Suppressor macrophage treated with lipopolysaccharide for 1 hour (primary cell): ENCODE measurements around the gene IGSF9B.
A peak's percentile ranks its signal among the peaks of the same experiment; 100 is the strongest.

Source experiments
- DNase-seq, 3 donors: peaks; one replicate each; pipeline ENCODE4 v3.0.0-alpha.2; 2020 to 2022

IGSF9B gene

GRCh38 chr11:133984828-133985227 is 28.1 kb upstream of the IGSF9B start:
- no peak for DNase-seq

DNA sequence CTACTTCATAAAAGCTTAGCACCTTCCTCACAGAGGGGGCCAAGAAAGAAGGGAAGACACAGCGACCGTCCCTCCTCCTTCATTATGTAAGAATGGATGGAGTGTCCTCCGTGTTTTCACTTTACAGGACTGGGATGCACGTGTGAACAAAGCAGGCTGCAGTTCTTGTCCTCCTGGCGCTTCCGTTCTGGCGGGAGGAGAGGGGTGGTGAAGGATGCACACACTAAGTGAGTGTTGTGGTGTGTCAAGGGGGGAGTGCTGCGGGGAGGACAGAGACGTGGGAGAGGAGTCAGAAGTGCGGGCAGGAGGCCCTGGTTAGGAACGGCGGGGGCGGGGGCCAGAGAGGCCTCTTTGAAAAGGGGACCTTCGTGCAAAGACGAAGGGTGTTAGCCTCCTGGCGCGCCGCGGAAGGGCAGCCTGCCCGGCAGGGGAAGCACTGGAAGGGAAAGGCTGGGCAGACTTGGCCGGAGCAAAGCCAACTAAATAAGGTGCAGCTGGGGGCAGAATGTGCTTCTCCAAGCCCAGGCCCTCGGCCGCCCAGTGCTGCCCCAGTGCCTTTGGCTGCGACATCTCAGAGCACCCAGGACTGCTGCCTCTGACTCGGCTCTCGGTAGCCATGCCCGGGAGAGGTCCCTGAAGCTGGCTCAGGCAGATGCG is 27.0 kb upstream of the IGSF9B start:
- DNase-seq: no peak

DNA sequence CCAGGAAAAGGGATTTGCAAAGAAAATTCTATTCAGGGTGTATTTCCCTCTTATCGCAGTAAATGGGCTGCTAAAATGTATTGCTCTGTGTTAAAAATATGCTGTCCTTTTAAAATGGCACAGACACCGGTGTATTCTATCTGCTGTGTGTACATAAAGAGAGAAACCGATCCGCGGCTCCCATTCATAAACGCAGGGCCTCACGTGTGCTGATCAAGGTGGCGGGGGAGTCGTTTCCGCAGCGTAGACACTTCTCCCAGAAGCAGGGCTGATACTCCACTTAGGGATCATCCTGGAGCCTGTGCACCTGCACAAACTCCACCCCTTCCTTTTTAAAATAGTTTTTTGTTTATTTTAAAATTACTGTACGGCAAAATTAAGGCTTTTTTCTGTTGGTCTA is 26.1 kb upstream of the IGSF9B start:
- DNase-seq: no peak

DNA sequence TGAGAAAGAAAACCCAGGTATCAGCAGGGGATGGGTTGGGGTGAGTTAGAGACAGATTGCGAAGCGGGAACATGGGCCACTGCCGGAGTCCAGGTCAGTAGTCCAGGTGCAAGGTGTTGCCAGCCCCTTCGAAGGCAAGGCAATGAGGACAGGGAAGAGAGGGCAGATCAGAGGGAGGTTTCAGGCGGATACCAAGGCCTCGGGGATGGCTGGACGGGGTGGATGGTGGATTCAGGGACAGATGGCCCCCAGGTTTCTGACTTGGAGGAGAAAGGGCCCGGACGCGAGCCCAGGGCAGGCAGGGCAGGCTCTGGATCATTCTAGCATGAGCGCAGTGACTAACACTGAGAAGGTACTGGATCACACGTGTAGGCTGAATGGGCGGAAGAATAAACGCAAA is 25.4 kb upstream of the IGSF9B start:
- DNase-seq: no peak

DNA sequence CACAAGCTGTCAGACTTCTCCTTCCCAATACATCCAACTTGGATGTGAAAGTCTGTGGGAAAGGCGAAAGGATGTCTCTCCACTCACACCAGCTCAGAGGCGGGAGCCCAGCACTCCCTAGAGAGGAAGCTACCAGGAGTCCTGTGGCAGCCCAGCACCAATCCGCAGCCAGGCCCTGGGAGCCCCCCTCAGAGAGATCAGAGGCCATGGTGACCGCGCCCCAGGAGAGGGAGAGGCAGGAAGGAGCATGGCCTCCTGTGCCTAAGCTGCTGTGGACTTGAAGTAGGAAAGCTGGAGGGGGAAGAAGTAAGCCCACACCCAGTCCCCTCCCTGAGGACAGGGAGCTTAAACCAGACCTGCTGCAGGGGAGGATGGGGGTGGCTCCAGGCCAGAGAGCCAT is 24.4 kb upstream of the IGSF9B start:
- DNase-seq: no peak

- no peak for DNase-seq
Measured at GRCh38 chr11:133980665-133981064, 23.9 kb upstream of the IGSF9B start.

DNA sequence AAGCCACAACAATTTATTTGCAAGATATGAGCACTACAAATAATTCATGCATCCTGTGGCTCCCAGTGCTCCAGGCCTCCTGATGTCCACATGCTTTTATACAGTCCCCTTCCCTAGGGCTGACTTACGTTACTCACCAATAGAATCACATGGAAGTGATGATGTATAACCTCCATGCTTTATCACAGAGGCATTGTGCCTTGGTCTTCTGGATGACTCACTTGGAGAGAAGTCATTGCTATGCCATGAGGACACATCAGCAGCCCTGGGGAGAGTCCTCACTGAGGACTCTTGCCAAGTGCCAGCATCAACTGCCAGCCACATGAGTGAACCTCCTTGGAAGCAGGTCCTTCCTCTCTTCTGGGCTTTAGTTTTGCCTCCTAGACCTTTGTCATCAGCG is 22.0 kb upstream of the IGSF9B start:
- DNase-seq: peak in 1 of 3 donors; percentile 22

DNA sequence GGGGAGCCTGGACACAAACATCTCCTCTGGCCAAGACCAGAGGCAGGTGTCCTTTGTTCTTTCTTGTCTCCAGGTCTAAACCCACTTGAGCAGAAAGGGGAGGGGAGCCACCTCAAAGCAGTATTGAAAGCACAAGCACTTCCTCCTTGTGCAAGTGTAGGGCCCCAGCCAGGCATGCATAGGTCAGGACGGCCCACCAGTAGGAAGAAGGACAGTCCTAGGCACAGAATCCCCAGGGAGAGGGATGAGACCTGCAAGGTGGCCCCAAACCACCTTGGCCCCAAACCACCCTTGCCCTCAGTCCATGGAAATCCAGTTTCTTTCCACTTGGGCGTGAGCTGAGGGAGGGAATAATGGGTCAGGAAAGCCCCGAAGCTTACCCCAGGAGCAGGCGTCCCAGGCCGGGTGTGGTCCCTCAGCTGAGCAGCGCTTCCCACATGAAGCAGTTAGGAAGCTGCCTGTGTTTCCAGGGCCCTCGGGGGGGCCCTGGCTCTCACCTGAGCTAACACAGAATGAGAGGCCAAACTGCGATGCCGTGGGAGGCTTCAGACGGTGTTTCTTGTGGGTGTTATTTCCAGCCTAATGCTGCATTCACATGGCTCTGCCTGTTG is 20.4 kb upstream of the IGSF9B start:
- DNase-seq: no peak

- no peak for DNase-seq
Measured at GRCh38 chr11:133975488-133975849, 18.7 kb upstream of the IGSF9B start.

- no peak for DNase-seq
Measured at GRCh38 chr11:133974836-133975487, 18.2 kb upstream of the IGSF9B start.

GRCh38 chr11:133971881-133972280 is 15.1 kb upstream of the IGSF9B start:
- DNase-seq: no peak

DNA sequence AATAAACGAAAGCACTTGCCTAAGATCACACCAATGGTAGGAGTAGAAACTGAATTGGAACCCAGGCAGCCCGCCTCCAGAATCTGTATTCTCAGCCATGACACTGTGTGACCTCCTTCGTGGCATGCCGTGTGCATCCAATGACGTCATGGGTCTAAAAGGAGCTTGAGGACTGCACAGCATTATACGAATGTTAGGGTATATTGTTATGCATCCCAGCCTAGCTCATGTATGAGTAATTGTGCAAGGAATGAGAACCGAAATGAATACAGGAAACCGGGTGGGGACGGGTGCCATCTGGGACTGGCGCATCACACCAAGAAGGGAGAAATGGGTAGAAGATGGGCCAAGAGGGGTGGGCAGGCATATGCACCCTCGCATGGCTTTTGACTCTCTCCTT is 12.3 kb upstream of the IGSF9B start:
- no peak for DNase-seq

DNA sequence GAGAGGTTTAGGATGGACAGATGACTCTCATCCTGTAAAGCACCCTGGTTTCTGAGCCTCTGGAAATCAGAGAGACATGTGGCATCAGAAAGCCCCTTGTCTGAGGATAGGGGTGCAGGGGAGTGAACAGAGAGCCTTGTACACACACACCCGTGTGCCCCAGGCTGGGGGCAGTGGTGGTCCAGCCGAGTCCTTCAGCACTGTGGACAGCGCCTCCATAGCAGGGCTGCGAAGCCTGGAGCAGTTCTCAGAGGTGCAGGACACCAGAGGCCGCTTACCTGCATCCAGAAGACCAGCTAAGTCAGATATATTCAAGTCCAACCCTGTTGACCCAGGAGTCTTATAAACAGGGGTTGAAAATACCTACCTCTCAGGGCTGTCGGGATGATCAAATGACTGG is 11.5 kb upstream of the IGSF9B start:
- DNase-seq: no peak

GRCh38 chr11:133967599-133968238 is 11.0 kb upstream of the IGSF9B start:
- no peak for DNase-seq

DNA sequence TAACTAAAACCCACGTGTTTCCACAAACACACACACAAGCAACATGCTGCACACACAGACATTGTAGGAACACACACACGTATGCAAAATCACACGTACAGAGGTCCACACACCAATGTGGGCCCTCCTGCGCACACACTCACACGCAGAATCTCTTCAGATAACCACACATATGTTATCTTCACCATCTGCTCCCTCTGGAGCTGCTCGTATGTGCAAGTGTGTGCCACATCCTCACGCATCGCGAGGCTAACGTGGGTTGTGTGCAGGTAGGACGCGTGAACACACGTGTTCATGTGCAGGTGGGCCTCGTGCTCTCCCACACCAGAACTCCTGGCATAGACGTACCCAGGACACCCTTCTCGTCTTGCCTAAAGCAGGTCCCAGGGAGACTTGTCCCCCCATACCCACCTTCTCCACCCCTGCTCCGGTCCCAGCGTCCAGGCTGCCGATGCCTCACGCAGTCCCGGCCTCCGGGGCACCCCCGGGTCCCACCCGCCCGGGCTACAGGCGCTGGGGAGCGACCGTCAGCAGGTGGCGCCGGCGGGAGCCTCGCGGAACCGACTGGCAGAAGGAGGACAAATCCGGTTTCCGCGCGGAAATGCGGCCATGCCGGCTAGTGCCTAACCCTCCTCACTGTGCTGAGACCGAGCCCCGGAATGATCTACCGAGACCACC is 10.3 kb upstream of the IGSF9B start:
- DNase-seq: peak in 1 of 3 donors; percentile 15

DNA sequence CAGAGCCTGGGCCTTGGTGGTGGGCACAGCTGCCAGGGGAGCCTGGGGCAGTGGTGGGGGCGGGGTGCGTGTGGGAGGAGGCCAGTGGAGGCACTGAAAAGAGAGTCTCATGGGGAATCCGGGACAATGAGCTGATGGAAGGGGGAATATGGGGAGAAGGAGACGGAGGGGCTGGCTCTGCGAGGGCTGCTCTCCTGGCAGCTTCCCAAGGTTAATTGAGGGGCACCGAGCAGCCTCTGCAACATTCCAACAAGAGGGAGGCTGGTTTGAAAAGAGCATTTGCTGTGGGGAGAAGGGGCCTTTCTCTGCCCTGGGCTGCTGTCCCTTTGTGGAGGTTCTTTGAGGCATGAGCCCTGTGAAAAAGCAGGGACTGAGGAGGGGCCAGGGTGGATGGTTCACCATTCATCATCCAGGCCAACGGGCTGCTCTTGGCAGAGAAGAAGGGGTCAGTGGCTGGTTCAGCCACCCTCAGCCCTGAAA is 9.4 kb upstream of the IGSF9B start:
- no peak for DNase-seq

GRCh38 chr11:133965031-133965601 is 8.3 kb upstream of the IGSF9B start:
- DNase-seq: no peak

DNA sequence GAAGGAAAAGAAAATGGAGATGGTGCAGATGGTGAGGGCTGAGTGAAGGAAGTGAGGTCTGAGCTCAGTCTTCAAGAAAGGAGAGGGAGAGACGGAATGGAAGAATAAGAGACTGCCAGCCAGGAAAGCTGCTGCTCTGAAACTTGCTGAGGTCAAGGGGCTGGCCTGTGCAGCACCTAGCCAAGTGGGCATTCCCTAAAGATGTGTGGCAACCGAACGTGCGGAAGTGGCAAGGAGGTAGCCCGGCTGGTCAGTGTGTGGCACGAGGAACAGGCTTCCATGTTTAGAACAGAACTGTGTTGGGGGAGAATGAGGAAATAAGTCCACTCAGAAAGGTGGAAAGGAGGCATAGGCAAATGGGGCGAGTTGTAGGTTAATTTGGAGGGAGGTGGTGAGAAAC is 7.6 kb upstream of the IGSF9B start:
- no peak for DNase-seq

DNA sequence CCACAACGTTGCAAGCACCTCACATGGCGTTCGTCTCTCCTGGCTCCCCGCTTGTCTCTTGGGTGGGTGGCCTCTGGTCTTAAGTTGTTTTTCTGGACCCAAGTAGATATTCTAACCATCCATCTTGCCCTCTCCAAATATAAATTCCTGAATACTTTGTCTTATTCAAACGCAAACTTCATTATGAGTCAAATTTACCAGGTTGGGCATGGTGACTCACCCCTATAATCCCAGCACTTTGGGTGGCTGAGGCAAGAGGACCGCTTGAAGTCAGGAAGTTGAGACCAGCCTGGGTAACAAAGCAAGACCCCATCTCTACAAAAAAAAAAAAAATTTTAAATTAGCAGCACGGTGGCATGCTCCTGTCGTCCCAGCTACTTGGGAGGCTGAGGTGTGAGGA is 5.1 kb upstream of the IGSF9B start:
- DNase-seq: no peak

DNA sequence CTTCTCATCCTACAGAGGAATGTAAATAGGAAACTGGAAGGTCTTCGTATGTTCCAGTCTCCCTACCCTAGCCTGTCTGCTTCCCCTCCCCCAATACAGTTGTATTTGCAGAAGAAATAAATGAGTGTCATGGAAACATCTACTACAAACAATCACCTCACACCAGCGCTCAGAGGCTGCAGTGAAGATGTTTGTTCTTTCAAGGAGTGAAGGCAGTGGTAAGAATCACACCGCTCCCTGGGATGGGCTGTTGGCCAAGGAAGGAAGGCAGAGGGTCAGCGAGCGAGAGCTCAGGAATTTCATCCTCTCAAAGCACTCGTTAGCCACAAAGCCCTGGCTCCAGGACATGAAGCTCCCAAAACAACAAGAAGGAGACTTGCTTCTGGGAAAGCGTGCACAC is 1.1 kb upstream of the IGSF9B start:
- DNase-seq: no peak

DNA sequence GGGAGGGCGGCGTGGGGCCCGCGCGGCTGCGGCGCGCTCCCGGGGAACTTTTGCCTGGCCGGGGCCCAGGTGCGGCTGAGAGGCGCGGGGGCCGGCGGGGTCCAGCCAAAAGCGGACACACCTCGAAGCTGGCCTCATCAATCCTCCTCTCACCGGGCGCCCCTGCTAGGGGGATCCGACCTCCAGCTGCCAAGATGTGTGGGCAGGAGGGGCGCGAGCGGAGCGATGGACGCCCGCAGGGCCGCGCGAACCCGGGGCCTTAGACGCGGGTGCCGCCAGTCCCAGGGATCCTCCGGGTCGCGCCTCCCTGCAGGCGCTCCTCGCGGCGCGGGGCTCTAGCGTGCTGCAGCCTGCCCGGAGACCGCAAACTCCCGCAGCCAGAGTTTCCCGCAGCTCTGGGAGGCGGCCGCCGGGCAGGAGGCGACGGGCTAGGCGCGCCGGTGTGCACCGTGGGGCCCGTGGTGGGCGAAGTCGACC is 785 bp downstream of the IGSF9B start:
- no peak for DNase-seq

DNA sequence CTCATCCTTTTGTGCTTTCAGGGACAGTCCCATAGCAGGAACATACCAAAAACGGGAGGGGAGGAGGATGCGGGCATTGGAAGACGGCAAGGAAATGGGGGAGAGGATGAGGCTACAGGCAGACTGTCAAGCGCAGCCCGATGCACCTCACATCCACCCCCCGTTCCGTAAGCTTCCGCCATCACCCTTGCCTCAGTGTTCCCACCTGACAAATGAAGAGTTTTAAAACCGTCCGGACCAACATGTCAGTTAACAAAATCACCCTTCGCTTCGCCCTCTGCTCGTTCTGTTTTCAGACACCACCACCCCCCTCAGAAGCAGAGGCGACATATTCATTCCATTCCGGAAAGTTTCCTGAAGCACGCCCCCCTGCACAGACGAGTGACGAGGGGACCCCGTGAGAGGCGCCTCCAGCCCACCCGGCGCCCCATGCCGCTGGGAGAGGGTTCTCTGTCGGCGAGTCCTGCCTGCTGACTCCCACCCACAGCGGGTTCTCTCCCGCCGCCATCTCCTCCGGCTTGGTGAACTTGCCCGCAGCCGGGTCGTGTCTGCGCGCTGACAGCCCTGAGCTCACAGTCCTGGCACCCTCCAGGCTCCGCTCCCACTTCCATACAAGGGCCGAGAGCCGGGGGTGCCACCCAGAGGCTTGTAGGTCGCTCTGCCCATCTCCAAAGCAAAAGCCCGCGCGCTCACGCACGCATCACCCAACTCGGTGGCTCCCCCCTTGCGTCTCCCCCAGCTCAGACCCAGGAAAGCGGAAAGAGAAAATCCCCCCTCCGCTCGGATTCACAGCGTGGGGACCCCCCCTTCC is 1.5 kb downstream of the IGSF9B start:
- DNase-seq: no peak
